Erythroblast (primary cell): Measurements from ENCODE around the gene C19orf25.

Experiments used
- GATA1 ChIP-seq: IDR thresholded peaks from 2 replicates; pipeline ENCODE4 v1.6.1; 2011; ENCODE audit warnings: low read depth, mild to moderate bottlenecking, control low read depth, low read length, moderate library complexity
- POLR2A ChIP-seq: IDR thresholded peaks from 2 replicates; pipeline ENCODE4 v1.6.1; 2011; ENCODE audit warnings: mild to moderate bottlenecking, low read length

GRCh38 chr19:1507763-1508506 lies 28.9 kb upstream of the C19orf25 start:
- TF ChIP-seq POLR2A (no peak), GATA1 (no peak)
